ENCODE data around the gene GLS. TPM values are rescaled to one million over a fixed set of nuclear protein-coding genes. Genes with fewer than 3 reads are reported as not detected.

Gene GLS
- total RNA-seq, 2 donors from 2014 or later, result 415 to 476 TPM

Other genes with a start within 250 kb of the GLS start
- 10 to 100 TPM; 51.0 to 77.7 TPM for gene NAB1, start 231.7 kb upstream of the GLS start, total RNA-seq
- gene STAT1, start 133.3 kb downstream of the GLS start, total RNA-seq, result 10 to 100 TPM; 67.4 to 82.6 TPM

Measured in thoracic aorta (tissue), 2 donors.